Measurements from ENCODE around the gene FGB. TPM values are rescaled to one million over a fixed set of nuclear protein-coding genes. Genes with fewer than 3 reads are reported as not detected.

Gene FGB
- total and polyA plus RNA-seq, 2 experiments from 2014 or later = 0.48 to 0.99 TPM

DNA sequence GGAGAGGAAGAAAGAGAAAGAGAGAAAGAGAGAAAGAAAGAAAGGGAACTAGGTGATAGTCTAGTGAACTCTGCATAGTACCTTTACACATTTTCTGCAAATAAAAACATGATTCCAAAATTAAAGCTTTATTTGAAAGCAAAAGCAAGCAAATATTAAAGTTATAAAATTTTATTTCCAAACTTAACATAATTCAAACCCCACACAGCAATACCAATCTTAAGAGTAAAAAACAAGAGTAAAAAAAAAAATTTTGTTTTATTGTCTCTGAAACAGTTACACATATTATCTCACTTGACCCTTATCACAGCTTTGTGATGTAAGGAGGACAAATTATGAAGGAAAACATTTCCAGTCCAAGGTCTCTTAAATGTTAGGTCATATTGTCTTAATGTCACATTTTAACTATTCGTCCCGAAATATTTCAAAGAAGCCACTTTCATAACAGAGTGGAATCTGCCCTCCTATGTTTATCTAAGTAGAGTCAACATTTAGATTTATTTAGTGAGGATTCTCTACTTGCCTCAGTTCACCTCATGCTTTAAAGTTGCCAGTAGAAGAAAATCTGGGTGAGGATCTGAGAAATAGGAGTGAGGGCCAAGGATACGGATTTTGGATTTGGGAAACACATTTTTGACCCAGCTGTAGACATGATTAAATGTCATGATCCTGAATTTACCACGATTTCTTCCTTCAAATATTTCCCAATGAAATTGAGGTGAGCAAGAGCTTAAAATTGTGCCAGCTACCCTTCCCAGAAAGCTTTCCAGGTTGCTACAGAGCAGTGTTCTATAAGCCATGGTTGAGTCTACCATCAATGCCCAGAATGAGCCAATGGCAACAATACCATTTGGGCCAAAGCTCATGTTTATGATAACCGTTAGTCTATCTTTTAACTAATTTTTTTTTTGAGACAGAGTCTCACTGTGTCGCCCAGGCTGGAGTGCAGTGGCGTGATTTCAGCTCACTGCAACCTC, 35.3 kb downstream of the FGB start:
- H3K27me3 ChIP-seq = no peaks in the 10 kb centered on the region
- TF ChIP-seq, protein P1, sequence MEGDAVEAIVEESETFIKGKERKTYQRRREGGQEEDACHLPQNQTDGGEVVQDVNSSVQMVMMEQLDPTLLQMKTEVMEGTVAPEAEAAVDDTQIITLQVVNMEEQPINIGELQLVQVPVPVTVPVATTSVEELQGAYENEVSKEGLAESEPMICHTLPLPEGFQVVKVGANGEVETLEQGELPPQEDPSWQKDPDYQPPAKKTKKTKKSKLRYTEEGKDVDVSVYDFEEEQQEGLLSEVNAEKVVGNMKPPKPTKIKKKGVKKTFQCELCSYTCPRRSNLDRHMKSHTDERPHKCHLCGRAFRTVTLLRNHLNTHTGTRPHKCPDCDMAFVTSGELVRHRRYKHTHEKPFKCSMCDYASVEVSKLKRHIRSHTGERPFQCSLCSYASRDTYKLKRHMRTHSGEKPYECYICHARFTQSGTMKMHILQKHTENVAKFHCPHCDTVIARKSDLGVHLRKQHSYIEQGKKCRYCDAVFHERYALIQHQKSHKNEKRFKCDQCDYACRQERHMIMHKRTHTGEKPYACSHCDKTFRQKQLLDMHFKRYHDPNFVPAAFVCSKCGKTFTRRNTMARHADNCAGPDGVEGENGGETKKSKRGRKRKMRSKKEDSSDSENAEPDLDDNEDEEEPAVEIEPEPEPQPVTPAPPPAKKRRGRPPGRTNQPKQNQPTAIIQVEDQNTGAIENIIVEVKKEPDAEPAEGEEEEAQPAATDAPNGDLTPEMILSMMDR (IDR thresholded peaks at IDR 0.05; ENCODE audit: low read depth, low read length) = no peak
- no peak overlapping the region for H3K4me3 ChIP-seq
- no peak for DNase-seq (ENCODE audit: low read depth in 1 of 2, low spot score in 1 of 2)
- no peaks in the 10 kb centered on the region for H3K36me3 ChIP-seq
- H3K27ac ChIP-seq = no peak overlapping the region
- no peaks in the 10 kb centered on the region for H3K4me1 ChIP-seq (ENCODE audit: low read depth)
- no peaks in the 10 kb centered on the region for H3K9me3 ChIP-seq (ENCODE audit: low read depth)

DNA sequence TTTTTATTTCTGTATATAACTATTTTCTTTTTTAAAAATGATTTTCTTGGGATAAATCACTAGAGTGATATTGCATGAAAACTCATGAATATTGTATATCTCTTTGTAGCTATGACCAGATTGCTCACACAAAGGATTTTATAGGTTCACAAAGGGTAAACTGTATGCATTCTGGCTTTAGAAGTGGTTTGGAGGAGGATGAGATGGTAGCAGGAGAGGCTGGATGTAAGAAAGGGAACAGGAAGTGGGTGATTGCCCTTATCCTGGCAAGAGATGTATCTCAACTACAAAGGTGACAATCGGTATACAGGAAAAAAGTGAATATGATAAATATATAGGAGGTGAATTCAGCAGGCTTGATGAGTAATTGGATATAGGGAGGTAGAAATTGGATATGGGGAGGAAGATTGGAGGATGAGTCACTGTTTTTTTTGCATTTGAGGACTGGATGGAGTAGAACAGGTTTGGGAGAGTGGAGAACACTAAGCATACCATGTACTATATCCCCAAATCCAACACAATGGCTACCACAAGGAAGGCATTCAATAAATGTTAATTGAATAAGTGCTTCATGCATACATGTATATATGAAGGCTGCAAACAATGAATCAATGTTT, 39.7 kb downstream of the FGB start:
- no peaks in the 10 kb centered on the region for H3K9me3 ChIP-seq (ENCODE audit: low read depth)
- no peak overlapping the region for H3K27ac ChIP-seq
- DNase-seq (ENCODE audit: low read depth in 1 of 2, low spot score in 1 of 2) = no peak
- no peaks in the 10 kb centered on the region for H3K4me1 ChIP-seq (ENCODE audit: low read depth)
- H3K36me3 ChIP-seq = no peaks in the 10 kb centered on the region
- H3K4me3 ChIP-seq = no peak overlapping the region
- TF ChIP-seq, protein P1 (IDR thresholded peaks at IDR 0.05; ENCODE audit: low read depth, low read length) = no peak
- no peaks in the 10 kb centered on the region for H3K27me3 ChIP-seq

DNA sequence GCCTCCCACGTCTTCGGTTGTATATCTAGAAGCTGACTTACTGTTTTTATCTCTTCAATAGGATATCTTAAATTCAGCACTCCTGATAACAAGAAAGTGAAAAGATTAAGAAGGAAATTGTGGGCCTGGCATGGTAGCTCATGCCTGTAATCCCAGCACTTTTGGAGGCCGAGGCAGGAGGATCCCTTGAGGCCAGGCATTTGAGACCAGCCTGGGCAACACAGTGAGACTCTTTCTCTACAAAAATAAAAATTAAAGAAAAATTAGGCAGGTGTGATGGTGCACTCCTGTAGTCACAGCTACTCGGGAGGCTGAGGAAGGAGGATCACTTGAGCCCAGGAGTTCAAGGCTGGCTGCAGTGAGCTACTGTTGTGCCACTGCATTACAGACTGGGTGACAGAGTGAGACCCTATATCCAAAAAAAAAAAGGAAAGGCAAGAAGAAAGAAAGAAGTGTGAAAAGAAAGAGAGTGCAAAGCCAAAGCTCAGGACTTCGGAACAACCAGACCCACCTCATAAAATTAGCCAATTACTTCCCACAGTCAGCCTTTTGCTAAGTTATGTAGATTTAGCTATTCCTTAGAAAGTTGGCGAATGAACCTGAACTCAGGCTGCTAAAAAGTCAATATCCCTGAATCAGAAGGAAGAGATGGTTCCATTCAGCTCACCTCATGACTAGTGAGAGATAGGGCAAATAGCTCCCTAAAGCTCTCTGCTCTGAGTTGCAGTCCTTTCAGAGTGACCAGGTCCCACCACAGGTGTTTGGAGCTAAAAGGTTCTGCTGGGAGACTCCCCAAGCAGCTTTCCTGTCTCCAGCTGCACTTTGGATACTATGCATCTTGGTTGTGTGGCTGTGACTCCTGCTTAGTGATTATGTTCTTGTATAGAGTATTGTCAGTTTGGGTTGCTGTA, 40.5 kb downstream of the FGB start:
- Histone ChIP-seq H3K27ac (no peak overlapping the region), H3K27me3 (no peaks in the 10 kb centered on the region), H3K36me3 (no peaks in the 10 kb centered on the region), H3K4me3 (no peak overlapping the region), H3K4me1 (ENCODE audit: low read depth) (no peaks in the 10 kb centered on the region), H3K9me3 (ENCODE audit: low read depth) (no peaks in the 10 kb centered on the region)
- DNase-seq (ENCODE audit: low read depth in 1 of 2, low spot score in 1 of 2) = no peak
- TF ChIP-seq, protein P1 (IDR thresholded peaks at IDR 0.05; ENCODE audit: low read depth, low read length) = no peak

DNA sequence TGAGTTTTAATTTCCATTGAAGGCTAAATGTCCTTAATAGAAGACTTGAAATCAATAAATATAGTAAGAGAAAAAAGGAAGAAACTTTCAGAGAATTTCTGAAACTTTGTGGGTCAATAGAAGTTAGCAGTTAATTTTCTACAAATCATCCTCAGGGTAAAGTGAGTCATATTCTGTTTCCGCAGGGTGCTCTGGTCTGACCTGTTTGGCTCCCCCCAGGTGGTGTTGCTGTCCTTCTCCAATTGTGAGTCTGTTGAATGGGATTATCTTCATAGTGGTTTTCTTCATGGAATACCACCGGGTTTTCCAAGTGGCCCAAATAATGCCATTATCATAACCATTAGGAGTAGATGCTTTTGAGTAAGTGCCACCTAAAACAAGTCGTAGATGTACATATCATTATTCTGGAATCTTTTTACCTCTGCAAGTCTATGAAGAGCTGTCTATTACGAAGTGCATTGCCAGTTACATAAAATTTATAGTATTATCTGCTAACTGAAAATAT, 41.9 kb downstream of the FGB start:
- Histone ChIP-seq H3K4me3 (no peak overlapping the region), H3K27ac (no peak overlapping the region), H3K27me3 (no peaks in the 10 kb centered on the region), H3K4me1 (ENCODE audit: low read depth) (no peaks in the 10 kb centered on the region), H3K36me3 (no peaks in the 10 kb centered on the region), H3K9me3 (ENCODE audit: low read depth) (no peaks in the 10 kb centered on the region)
- DNase-seq (ENCODE audit: low read depth in 1 of 2, low spot score in 1 of 2) = no peak
- TF ChIP-seq, protein P1 (IDR thresholded peaks at IDR 0.05; ENCODE audit: low read depth, low read length) = no peak
